Stimulated activated naive B cell treated with anti-CD40 and anti-IgM and Interleukin-4, amounts not matched to agents 10 μg/mL and 1 μg/mL and 100 μg/mL, for 72 hours (primary cell): Measurements from ENCODE around the gene SDC1.

Experiments
- ATAC-seq, 2 donors: fragments of 150-1000 bp; cut with Tn5 transposase; replicated peaks; 2 replicates each; pipeline ENCODE4 v1.10.0; 2021; ENCODE audit warnings: moderate library complexity in 1 of 2
- DNase-seq: peaks from one replicate; pipeline ENCODE4 v3.0.0; 2021
- H3K27ac Mint-ChIP-seq: one replicate; pipeline ENCODE4 v1.8.0; 2022; ENCODE audit warnings: mild to moderate bottlenecking, mixed read lengths
- H3K27me3 Mint-ChIP-seq, 2 donors: one replicate each; pipeline ENCODE4 v1.8.0; 2022; ENCODE audit warnings: mixed read lengths in 2 of 2
- H3K36me3 Mint-ChIP-seq, 2 donors: one replicate each; pipeline ENCODE4 v1.8.0; 2022; ENCODE audit warnings: mixed read lengths in 2 of 2, mild to moderate bottlenecking in 1 of 2
- H3K4me1 Mint-ChIP-seq, 2 donors: one replicate each; pipeline ENCODE4 v1.8.0; 2022; ENCODE audit warnings: mixed read lengths in 2 of 2, mild to moderate bottlenecking in 1 of 2
- H3K4me3 Mint-ChIP-seq, 2 donors: one replicate each; pipeline ENCODE4 v1.8.0; 2022; ENCODE audit warnings: mild to moderate bottlenecking in 2 of 2, mixed read lengths in 2 of 2, moderate library complexity in 1 of 2
- H3K9me3 Mint-ChIP-seq, 2 donors: one replicate each; pipeline ENCODE4 v1.8.0; 2022; ENCODE audit warnings: mixed read lengths in 2 of 2, mild to moderate bottlenecking in 1 of 2

The SDC1 gene

GRCh38 chr2:20159411-20160070 is 65.4 kb downstream of the SDC1 start:
- DNase-seq (no peak), ATAC-seq (no peak)
- Mint-ChIP-seq H3K27ac (no peak overlapping the region), H3K4me1 (no peaks in the 10 kb centered on the region), H3K4me3 (no peak overlapping the region), H3K36me3 (no peaks in the 10 kb centered on the region), H3K9me3 (peaks cover 3 to 4% of the 10 kb centered on the region in 2 donors), H3K27me3 (peaks cover 4 to 10% of the 10 kb centered on the region in 2 donors)

DNA sequence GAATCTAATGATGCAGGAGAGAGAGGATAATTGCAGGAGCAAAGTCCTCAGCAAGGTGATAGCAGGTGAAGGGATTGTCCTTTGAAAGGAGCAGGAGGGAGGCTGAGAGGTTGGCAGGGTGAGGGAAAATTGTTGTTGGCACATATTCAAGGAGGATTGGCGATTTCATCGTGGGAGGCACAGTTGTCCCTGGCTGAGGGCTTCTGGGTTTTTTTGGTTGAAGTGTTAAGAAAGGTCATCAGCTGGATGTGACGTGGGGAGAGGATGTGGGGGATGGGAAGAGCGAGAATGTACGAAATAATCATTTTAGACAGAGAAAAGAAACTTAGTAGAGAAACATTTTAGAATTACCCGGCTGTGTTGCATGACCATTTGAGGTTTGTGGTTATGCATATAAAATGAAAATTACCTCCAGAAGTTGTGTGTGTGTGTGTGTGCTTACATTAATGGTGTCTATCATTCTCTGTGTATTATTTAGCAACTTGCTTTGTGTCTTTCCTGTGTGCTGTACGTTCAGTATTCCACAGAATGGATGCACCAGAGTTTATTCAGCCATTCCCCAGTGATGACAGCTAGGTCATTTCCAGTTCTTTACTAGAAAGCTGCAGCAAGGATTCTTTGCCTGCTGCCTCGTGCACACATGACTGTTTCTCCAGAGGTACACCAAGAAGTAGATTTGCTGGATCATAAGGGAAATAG is 67.6 kb downstream of the SDC1 start:
- H3K9me3 Mint-ChIP-seq = peaks cover 3 to 4% of the 10 kb centered on the region in 2 donors
- no peak for ATAC-seq
- H3K4me1 Mint-ChIP-seq = no peaks in the 10 kb centered on the region
- H3K27me3 Mint-ChIP-seq = peaks cover 15 to 17% of the 10 kb centered on the region in 2 donors
- H3K4me3 Mint-ChIP-seq = no peak overlapping the region
- no peaks in the 10 kb centered on the region for H3K36me3 Mint-ChIP-seq
- DNase-seq = no peak
- no peak overlapping the region for H3K27ac Mint-ChIP-seq

- no peaks in the 10 kb centered on the region for H3K4me1 Mint-ChIP-seq
- H3K36me3 Mint-ChIP-seq = no peaks in the 10 kb centered on the region
- no peak for DNase-seq
- H3K4me3 Mint-ChIP-seq = no peak overlapping the region
- peaks cover 12 to 17% of the 10 kb centered on the region in 2 donors for H3K27me3 Mint-ChIP-seq
- ATAC-seq = no peak
- H3K27ac Mint-ChIP-seq = no peak overlapping the region
- peaks cover 3 to 4% of the 10 kb centered on the region in 2 donors for H3K9me3 Mint-ChIP-seq
Observed at GRCh38 chr2:20156836-20157192, 68.1 kb downstream of the SDC1 start.

GRCh38 chr2:20156076-20156759 is 68.7 kb downstream of the SDC1 start:
- Mint-ChIP-seq H3K4me3 (no peak overlapping the region), H3K9me3 (peaks cover 3 to 4% of the 10 kb centered on the region in 2 donors), H3K27me3 (peaks cover 12 to 17% of the 10 kb centered on the region in 2 donors), H3K27ac (no peak overlapping the region), H3K4me1 (no peaks in the 10 kb centered on the region), H3K36me3 (no peaks in the 10 kb centered on the region)
- no peak for ATAC-seq
- no peak for DNase-seq

DNA sequence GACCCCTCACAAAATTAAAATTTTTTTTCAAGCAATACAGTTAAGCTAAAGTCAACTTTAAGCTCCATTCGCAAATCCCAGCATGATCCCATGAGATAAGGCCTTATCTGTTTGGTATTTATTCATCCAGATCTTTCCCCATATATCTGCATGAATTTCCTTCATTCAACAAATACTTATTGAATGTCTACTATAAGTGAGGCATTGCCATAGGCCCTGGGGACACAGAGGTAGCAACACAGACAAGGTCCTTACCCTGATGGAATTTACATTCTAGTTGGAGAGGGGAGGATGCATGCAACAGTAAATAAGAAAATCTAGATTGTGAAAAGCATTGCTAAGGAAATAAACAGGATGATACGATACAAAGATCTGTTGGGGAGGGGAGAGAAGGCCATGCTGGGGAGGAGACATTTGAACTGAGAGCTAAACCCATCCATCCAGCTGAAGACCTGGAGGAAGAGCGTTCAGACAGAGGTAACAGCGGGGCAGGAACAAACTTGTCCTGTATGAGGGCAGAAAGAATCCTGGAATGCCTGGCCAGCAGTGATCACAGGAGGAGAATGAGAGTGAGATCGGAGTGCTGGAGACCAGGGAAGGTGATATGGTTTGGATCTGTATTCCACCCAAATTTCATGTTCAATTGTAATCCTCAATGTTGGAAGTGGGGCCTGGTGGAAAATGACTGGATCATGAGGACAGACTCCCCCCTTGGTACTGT is 71.6 kb downstream of the SDC1 start:
- Mint-ChIP-seq H3K27me3 (peaks cover 20 to 40% of the 10 kb centered on the region in 2 donors), H3K4me3 (no peak overlapping the region), H3K27ac (no peak overlapping the region), H3K4me1 (no peaks in the 10 kb centered on the region), H3K9me3 (no peaks in the 10 kb centered on the region), H3K36me3 (no peaks in the 10 kb centered on the region)
- ATAC-seq = no peak
- DNase-seq = no peak

DNA sequence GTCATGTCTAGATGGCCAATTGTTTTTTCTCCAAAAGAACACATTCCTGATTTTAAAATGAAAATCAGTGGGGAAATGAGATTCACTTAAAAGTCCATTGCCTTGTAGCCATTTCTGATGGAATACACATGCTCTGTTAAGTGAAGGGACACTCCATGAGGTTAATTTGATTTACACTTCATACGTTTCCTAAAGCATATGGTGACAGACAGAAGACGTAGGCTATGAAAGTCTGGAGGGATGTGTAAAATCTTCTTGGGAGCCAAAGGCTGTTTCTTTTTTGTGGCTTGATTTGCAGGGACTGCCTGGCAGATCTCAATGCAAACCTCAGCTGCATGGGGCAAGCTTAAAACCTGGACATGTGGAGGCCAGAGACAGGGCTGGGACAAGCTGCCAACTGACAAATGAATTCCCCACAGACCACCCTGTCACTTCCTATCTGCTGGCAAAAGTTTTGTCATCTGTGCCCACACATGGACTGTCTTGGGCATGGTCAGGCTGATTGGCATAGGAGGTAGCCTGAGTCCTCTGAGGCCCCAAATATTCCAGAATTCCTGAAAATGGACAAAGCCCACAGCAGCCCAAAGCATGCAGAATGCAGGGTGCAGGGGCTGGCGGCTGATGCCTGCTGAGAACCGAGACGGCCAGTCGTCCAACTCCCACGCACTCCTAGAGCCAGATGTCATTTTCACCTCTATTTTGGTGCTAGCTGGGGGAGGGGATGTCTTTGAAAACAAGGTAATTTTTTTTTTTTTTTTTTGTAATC is 73.9 kb downstream of the SDC1 start:
- no peak overlapping the region for H3K27ac Mint-ChIP-seq
- H3K9me3 Mint-ChIP-seq = peaks cover 0 to 2% of the 10 kb centered on the region in 2 donors
- peaks cover 33 to 53% of the 10 kb centered on the region in 2 donors for H3K27me3 Mint-ChIP-seq
- ATAC-seq = no peak
- DNase-seq = no peak
- peaks cover 3 to 4% of the 10 kb centered on the region in 2 donors for H3K4me1 Mint-ChIP-seq
- H3K4me3 Mint-ChIP-seq = no peak overlapping the region
- no peaks in the 10 kb centered on the region for H3K36me3 Mint-ChIP-seq
